ENCODE measurements around the gene ST6GALNAC3.

GRCh38 chr1:76231320-76231719 lies 156.8 kb downstream of the ST6GALNAC3 start:
- TF ChIP-seq CTCF (IDR thresholded peaks at IDR 0.05): no peak
- TF ChIP-seq POLR2A (IDR thresholded peaks at IDR 0.05): no peak

Measured in testis (tissue), 2 donors.